Effector CD4-positive, alpha-beta T cell (primary cell): Measurements from ENCODE around the gene MVB12B.
"Not testable (repeated sequence)": the region's sequence is repeated elsewhere in the genome, so short reads cannot be mapped to it uniquely, and the experiment has no call there.

Experiments
- DNase-seq: peaks from one replicate; pipeline ENCODE4 v3.0.0-alpha.2; 2020

MVB12B gene

GRCh38 chr9:126477432-126477831 lies 150.8 kb downstream of the MVB12B start:
- not testable (repeated sequence) for DNase-seq

- DNase-seq: no peak
Observed at GRCh38 chr9:126478216-126478981, 151.8 kb downstream of the MVB12B start.

DNA sequence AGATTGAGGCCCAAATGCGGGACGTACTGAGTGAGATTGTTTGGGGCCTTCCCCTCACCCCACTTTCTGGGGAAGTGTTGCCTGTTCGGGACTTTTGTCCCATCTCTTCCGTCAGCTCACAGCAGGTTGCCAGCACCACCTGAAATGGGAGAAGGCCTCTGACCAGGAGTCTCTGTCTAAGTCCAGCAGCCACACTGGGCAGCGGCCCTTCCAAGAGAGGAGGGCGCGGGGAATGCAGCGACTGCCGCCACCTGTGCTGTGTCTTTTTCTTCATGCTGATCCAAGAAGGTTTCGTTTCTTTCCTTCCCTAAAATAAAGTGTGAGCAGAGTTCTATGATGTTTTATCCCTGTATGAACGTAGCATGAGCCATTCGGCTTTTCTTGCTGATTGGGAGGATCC lies 152.9 kb downstream of the MVB12B start:
- DNase-seq: no peak

DNA sequence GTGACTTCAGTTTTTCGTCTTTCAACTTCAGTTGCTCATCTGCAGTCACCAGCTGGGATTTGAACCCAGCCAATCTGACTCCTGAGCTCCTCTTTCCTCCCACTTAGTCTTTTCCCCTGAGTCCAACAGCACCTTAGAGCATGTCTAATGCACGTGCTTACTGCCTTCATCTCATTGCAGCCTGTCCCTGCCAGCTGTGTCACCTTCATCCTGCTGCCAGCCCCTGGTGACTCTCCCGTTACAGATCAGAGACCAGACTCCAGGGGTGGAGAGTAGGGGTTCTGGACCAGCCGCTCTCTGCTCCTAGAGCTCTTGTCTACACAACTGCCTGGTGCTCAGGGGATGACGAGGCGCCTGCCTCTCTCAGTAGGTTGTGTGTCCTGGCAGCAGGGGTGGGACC lies 154.2 kb downstream of the MVB12B start:
- DNase-seq: no peak

DNA sequence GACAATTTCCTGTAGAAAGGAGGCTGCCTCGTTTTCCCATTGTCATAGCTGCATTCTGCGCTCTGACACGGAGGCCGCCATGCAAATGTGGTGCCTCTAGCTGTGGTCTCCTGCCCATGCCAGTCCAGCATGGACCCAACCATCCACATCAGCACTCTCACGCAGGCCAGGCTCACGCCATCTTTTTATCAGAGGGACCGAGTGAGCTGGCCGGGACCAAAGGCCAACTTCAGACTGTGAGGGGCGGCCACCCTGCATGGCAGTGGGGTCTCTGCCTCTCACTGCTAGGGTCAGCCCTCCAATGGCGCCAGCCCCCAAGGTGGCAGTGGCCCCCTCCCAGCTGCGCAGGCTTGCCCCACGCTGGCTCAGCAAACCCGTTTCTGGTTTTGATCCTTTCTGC lies 155.2 kb downstream of the MVB12B start:
- no peak for DNase-seq

- no peak for DNase-seq
Observed at GRCh38 chr9:126482361-126483044, 155.9 kb downstream of the MVB12B start.

DNA sequence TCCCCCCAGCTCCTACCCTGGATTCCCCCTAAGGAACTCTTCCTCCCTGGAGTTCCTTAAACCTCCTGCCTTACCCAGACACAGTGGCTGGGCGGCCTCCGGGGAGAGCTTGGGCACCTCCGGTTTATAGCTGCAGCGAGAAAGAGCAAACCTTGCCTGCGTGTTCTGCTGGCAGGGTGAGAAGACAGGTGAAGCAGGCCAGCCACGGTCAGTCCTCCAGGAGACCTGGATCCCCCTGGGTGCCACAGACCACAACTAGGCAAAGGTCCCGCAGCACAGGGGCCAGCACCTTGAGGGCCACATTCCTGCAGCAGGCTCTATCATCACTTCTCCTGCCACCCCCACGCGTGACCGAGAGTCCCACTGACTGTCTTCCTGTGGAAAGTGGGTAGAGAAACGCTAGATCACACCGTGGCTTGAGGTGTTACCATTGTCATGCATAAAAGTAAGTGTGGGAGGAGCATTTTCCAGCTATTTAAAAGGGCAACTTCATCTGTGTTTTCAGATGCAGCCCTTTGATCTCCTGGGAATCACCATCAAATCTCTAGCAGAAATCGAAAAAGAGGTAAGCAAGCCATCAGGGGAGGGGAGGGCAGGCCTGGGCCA lies 156.9 kb downstream of the MVB12B start:
- DNase-seq: no peak

- DNase-seq: no peak
Observed at GRCh38 chr9:126485662-126486061, 159.0 kb downstream of the MVB12B start.

DNA sequence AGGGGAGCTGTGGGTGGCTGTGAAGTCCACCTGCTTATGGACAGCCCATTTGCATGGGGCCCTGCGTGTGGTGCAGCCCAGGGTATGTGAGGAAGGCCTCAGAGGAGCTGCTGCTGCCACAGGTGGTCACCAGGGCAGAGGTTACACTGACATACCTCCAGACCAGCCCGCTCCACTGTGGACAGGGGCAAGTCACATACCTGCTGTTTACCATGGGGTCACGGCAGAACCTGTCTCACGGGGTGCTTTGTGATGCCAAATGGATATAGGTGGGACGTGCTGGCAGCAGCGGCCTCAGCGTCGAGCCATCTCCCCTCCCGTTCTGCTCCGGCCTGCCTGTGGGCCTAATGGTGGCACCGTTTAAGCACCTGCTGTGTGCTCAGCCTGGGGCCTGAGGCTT lies 159.6 kb downstream of the MVB12B start:
- no peak for DNase-seq

DNA sequence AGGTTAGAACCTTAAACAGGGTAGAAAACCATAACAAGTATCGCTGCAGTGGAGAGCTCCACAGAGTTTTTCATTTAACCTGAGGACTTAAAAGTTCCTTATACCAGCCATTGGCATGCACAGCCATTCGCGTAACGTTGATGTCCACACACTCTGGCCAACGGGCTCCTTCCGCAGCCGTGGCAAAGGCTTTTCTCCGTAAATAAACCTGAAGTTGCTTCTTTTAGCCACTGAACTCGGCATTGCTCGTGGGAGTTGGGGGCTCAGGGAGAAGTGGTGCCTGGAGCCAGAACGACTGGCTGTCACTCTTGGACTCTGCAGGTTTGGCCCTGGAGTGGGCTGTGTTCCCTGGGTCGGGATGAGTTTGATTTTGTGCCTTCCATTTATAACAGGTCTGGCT lies 161.2 kb downstream of the MVB12B start:
- DNase-seq: no peak

DNA sequence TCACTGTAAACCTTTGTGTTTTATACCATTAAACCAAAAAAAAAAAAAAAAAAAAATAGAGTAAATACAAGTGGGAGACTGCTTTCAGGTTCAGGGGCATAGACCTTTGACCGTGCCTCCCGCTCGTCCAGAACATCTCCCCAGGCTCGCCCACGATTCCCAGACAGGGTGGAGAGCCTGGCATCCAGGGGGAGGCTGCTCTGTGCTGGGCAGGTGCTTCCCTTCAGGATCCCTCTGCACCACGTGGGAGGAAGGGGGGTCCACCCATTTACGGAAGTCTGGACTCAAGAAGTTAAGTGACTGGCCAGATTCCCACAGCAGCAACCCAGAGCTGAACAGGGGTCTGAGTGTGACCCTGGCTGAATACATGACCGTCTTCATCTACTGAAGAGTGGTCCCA lies 161.7 kb downstream of the MVB12B start:
- no peak for DNase-seq

GRCh38 chr9:126488881-126489404 lies 162.3 kb downstream of the MVB12B start:
- DNase-seq: no peak

DNA sequence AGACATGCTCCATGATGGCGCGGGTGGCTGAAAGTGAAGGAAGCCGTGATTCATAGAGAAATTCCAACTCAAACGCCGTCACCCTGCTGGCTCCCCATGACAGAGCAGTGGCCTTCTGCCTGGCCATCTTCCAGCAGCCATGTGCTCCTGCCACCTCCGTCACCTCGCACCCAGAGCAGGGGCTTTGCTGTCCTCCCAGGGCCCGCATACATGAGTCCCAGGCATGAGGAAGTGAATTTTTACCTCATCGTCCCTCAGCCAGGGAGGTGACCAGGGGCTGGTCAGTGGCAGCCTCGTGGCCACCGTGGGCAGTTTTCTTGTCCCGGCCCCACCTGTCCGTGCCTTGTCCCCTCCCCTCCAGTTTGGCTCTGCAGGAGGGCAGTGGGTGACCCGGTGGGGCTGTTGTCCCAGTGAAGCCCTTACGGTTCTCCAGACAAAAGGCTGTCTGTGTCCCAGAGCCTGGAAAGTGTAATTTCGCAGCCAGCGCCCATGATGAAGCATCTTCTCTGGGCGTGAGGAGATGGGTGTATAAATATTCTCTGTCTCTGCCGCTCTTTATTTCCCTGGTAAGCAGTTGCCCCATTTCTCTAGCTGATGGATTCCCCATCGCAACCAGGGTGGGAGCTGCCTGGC lies 163.1 kb downstream of the MVB12B start:
- DNase-seq: no peak

DNA sequence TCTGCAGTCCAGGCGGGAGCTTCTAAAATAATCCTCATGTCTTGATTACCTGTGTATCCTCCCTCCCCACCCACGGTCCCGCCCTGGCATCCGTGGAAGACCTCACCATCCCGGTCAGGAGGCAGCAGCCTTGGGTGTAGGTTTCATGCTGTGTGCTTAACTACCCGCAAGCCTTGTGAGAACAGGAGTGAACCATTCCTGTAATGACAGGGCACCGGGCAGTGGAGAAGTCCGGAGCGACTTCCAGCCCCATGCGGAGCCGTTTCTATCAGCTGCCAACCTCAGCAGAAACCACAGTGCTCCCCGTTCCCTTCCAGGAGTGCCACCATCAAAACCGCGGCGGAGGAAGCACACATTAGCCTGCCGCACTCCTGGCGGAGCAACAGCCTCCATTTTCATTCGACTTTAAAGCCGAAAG lies 163.6 kb downstream of the MVB12B start:
- no peak for DNase-seq

GRCh38 chr9:126490871-126491567 lies 164.4 kb downstream of the MVB12B start:
- DNase-seq: peak; percentile 56

DNA sequence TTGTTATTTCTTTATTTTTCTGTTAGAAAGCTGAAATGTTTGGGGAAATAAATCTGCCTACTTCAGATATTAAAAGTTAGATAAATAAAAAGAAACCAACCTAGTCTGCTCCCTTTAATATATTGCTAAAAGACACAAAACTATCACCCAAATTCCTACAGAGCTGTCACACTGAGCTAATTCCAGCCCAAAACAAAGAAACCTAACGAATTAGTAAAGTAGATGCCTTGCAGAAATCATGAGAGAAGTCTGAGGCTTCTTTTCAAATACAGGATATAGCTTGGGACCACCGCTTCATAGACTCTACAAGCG lies 164.9 kb downstream of the MVB12B start:
- no peak for DNase-seq

GRCh38 chr9:126491949-126492348 lies 165.3 kb downstream of the MVB12B start:
- DNase-seq: no peak

GRCh38 chr9:126494264-126494663 lies 167.6 kb downstream of the MVB12B start:
- no peak for DNase-seq

GRCh38 chr9:126494746-126495145 lies 168.1 kb downstream of the MVB12B start:
- DNase-seq: no peak

GRCh38 chr9:126495411-126496180 lies 169.0 kb downstream of the MVB12B start:
- DNase-seq: no peak

DNA sequence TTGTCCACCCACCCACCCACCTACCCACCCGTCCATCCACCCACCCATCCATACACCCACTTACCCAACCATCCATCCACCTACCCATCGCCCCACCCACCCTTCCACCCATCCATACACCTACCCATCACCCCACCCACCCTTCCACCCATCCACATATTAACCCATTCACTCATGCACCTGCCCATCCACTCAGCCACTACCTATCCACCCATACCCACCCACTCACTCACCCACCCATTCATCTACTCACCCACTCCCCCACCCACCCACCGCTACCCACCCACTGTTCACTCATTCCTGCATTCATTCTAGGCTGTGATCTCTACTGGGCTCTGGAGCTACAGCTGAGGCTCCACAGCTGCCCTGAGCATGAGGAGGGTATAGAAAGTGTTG lies 169.6 kb downstream of the MVB12B start:
- no peak for DNase-seq
